Measurements from ENCODE around the gene MKRN2. TPM values are rescaled to one million over a fixed set of nuclear protein-coding genes. Genes with fewer than 3 reads are reported as not detected.
A peak's percentile ranks its signal among the peaks of the same experiment; 100 is the strongest.
"Not testable (repeated sequence)": the region's sequence is repeated elsewhere in the genome, so short reads cannot be mapped to it uniquely, and the experiment has no call there.

Gene MKRN2
- total RNA-seq, 1 experiment from 2014 or later, result 18.2 TPM

- Mint-ChIP-seq H3K9me3 (no peaks in the 10 kb centered on the region), H3K4me1 (0 out of 2 replicates have a peak, but pooled peaks cover 4% of the 10 kb centered on the region), H3K4me3 (no peak overlapping the region), H3K36me3 (no peaks in the 10 kb centered on the region), H3K27me3 (ENCODE audit: low read depth) (no peaks in the 10 kb centered on the region), H3K27ac (peak overlapping the region; percentile 47; the same call in 1 of the 2 replicates)
- no peak for TF ChIP-seq ZNF219 (CRISPR knock-in tag; IDR thresholded peaks at IDR 0.05; ENCODE audit: borderline replicate concordance)
- no peak for TF ChIP-seq E2F4 (CRISPR knock-in tag; IDR thresholded peaks at IDR 0.05; ENCODE audit: borderline replicate concordance, low read depth)
- TF ChIP-seq KAT7 (CRISPR knock-in tag; IDR thresholded peaks at IDR 0.05; ENCODE audit: borderline replicate concordance), result no peak
- TF ChIP-seq ESRRA (CRISPR knock-in tag; IDR thresholded peaks at IDR 0.05; ENCODE audit: borderline replicate concordance), result no peak
- TF ChIP-seq ZNF416 (CRISPR knock-in tag; IDR thresholded peaks at IDR 0.05), result no peak
- no peak for TF ChIP-seq E2F1 (CRISPR knock-in tag; IDR thresholded peaks at IDR 0.05)
- TF ChIP-seq ZNF512 (CRISPR knock-in tag; IDR thresholded peaks at IDR 0.05; ENCODE audit: borderline replicate concordance), result no peak
- no peak for TF ChIP-seq ZNF423 (CRISPR knock-in tag; IDR thresholded peaks at IDR 0.05)
- no peak for TF ChIP-seq CDX4 (CRISPR knock-in tag; IDR thresholded peaks at IDR 0.05; ENCODE audit: borderline replicate concordance)
- no peak for TF ChIP-seq SP1 (CRISPR knock-in tag; conservative IDR thresholded peaks at IDR 0.05)
- no peak for TF ChIP-seq ATF3 (CRISPR knock-in tag; conservative IDR thresholded peaks at IDR 0.05)
- no peak for TF ChIP-seq ATF1 (CRISPR knock-in tag; IDR thresholded peaks at IDR 0.05)
- no peak for DNase-seq (ENCODE audit: low spot score)
- ChIA-PET POLR2A (interaction anchor here (0.7 kb wide), 1 partner anchor 140 kb away, joined by 3 read pairs; no protein-coding TSS in a partner anchor), CTCF (no interaction called here)
- no peak for ATAC-seq
Measured at GRCh38 chr3:12624056-12624455, 67.2 kb downstream of the MKRN2 start.

- H3K9me3 Mint-ChIP-seq; H3K27ac Mint-ChIP-seq; H3K27me3 Mint-ChIP-seq (ENCODE audit: low read depth); H3K4me1 Mint-ChIP-seq; H3K4me3 Mint-ChIP-seq; H3K36me3 Mint-ChIP-seq; ATAC-seq; CTCF ChIA-PET; POLR2A ChIA-PET; DNase-seq (ENCODE audit: low spot score): not testable (repeated sequence)
- TF ChIP-seq ZNF121 (CRISPR knock-in tag; IDR thresholded peaks at IDR 0.05), result 0 out of 2 replicates have a peak, but pooled peaks have one; percentile 15
Measured at GRCh38 chr3:12624964-12625363, 68.1 kb downstream of the MKRN2 start.

GRCh38 chr3:12627370-12627769 is 70.5 kb downstream of the MKRN2 start:
- ChIA-PET CTCF (interaction anchor here (0.6 kb wide), 1 partner anchor 8 kb away, joined by 4 read pairs; no protein-coding TSS in a partner anchor), POLR2A (no interaction called here)
- H3K27me3 Mint-ChIP-seq (ENCODE audit: low read depth), result no peaks in the 10 kb centered on the region
- H3K36me3 Mint-ChIP-seq, result no peaks in the 10 kb centered on the region
- no peak for TF ChIP-seq HMGA2 (CRISPR knock-in tag; IDR thresholded peaks at IDR 0.05)
- TF ChIP-seq ERG (CRISPR knock-in tag; IDR thresholded peaks at IDR 0.05), result no peak
- no peak for TF ChIP-seq E2F5 (CRISPR knock-in tag; IDR thresholded peaks at IDR 0.05)
- TF ChIP-seq ZBTB21 (CRISPR knock-in tag; IDR thresholded peaks at IDR 0.05; ENCODE audit: borderline replicate concordance), result no peak
- no peak for TF ChIP-seq E2F4 (CRISPR knock-in tag; IDR thresholded peaks at IDR 0.05; ENCODE audit: borderline replicate concordance, low read depth)
- no peaks in the 10 kb centered on the region for H3K9me3 Mint-ChIP-seq
- H3K4me1 Mint-ChIP-seq, result peaks cover 16% of the 10 kb centered on the region
- H3K27ac Mint-ChIP-seq, result no peak overlapping the region
- no peak for DNase-seq (ENCODE audit: low spot score)
- no peak overlapping the region for H3K4me3 Mint-ChIP-seq
- no peak for ATAC-seq

All from WTC11 (cell line).